ENCODE measurements around the gene CPN1. TPM values are rescaled to one million over a fixed set of nuclear protein-coding genes. Genes with fewer than 3 reads are reported as not detected.

Gene CPN1
- total and polyA plus RNA-seq, 2 of the 8 experiments (the other 6 are each of a cell fraction or from before 2014, with no cell fraction given) = 0.15 to 0.20 TPM

DNA sequence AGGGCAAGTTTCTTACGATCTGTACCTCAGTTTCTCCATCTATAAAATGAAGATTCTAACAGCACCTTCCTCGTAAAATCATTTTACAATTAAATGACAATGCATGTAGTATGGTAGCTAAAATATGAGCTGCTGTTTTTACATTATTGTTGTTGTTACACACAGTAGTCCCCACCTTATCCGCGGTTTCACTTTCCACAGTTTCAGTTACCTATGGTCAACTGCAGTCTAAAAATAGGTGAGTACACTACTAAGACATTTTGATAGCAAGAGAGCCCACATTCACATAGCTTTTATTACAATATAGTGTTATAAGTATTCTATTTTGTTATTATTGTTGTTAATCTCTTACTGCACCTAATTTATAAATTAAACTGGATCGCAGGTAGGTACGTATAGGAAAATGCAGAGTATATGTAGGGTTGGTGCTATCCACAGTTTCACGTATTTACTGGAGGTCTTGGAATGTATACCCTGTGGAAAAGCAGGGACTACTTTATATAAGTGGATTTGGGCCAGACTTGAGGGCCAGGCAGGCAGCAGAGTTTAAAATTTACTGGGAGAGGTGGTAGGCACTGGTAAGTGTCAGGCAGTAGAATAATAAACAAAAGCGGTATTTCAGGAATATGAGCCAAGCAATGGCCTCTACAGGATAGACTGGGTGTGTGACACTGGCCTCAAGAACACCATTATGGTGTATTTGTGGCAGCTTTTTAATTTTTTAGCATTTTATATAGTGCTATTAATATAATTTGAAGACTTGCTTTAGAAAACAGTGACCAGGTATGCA lies 82.2 kb downstream of the CPN1 start:
- no peak overlapping the region for H3K27ac ChIP-seq (ENCODE audit: low read depth, low read length)
- no peak overlapping the region for H2BK12ac ChIP-seq (ENCODE audit: low read depth, low read length)
- H3K4me3 ChIP-seq (ENCODE audit: extremely low read depth in 1 of 4, insufficient read depth in 2 of 4, low read depth in 3 of 4, low read length in 4 of 4) = no peak overlapping the region
- peaks cover 3 to 5% (median 4%) of the 10 kb centered on the region in 4 experiments; a peak in 4 of 7 replicates for H3K4me1 ChIP-seq (replicated peaks in 1 of 4; ENCODE audit: control insufficient read depth in 3 of 4, insufficient read depth in 4 of 4, low read length in 3 of 4)
- no peak overlapping the region for H3K18ac ChIP-seq (ENCODE audit: extremely low read depth, low read length)
- H2AK5ac ChIP-seq (ENCODE audit: low read depth, low read length) = no peak overlapping the region
- H3K9ac ChIP-seq (replicated peaks in 1 of 4; ENCODE audit: extremely low read depth in 1 of 4, low read depth in 3 of 4, low read length in 3 of 4) = no peak overlapping the region
- no peak overlapping the region for H2BK20ac ChIP-seq (ENCODE audit: low read length)
- peaks cover 0 to 3% of the 10 kb centered on the region in 2 experiments; a peak in 2 of 4 replicates for H3K79me2 ChIP-seq (ENCODE audit: control insufficient read depth in 1 of 2, insufficient read depth in 2 of 2, low read length in 2 of 2)
- H3K4me2 ChIP-seq (ENCODE audit: insufficient read depth in 1 of 2, low read depth in 2 of 2, low read length in 2 of 2) = no peak overlapping the region
- H2BK5ac ChIP-seq (ENCODE audit: low read depth, low read length) = no peak overlapping the region
- H3K23me2 ChIP-seq (ENCODE audit: low read depth, low read length) = no peaks in the 10 kb centered on the region
- H3K79me1 ChIP-seq (ENCODE audit: low read depth, low read length) = no peaks in the 10 kb centered on the region; the same call in 1 of the 2 replicates
- H3K27me3 ChIP-seq (replicated peaks in 1 of 4; ENCODE audit: control insufficient read depth in 3 of 4, extremely low read depth in 1 of 4, insufficient read depth in 3 of 4, low read length in 3 of 4) = no peaks in the 10 kb centered on the region
- FAIRE-seq (no peak), DNase-seq (ENCODE audit: low read depth in 1 of 2, low spot score in 2 of 2) (no peak)
- no peak for TF ChIP-seq POLR2AphosphoS5 (IDR thresholded peaks at IDR 0.05; ENCODE audit: low read depth, low read length)
- no peaks in the 10 kb centered on the region for H4K20me1 ChIP-seq (replicated peaks in 1 of 2; ENCODE audit: control insufficient read depth in 1 of 2, insufficient read depth in 2 of 2, low read length in 2 of 2)
- H4K5ac ChIP-seq (ENCODE audit: insufficient read length, low read depth, low read length) = no peak overlapping the region
- no peak overlapping the region for H4K91ac ChIP-seq (replicated peaks; ENCODE audit: insufficient read length, low read length)
- POLR2A ChIA-PET (ENCODE audit: partially characterized antibody) = interaction anchor here (0.7 to 1.8 kb wide), 2 partner anchors 9 to 86 kb away, joined by 3 to 4 read pairs; no protein-coding TSS in a partner anchor
- no peak overlapping the region for H3K23ac ChIP-seq (ENCODE audit: insufficient read length)
- no peaks in the 10 kb centered on the region for H3K36me3 ChIP-seq (ENCODE audit: control insufficient read depth in 2 of 4, insufficient read depth in 4 of 4, low read length in 3 of 4)
- no peak overlapping the region for H2BK120ac ChIP-seq (replicated peaks; ENCODE audit: low read depth, low read length)
- H3K9me3 ChIP-seq (ENCODE audit: insufficient read depth in 2 of 2, low read depth in 1 of 2, low read length in 1 of 2) = no peaks in the 10 kb centered on the region; a peak in 1 of 4 replicates
- no peak overlapping the region for H3K4ac ChIP-seq (replicated peaks; ENCODE audit: insufficient read length, low read depth, low read length)
- no peak overlapping the region for H2AFZ ChIP-seq (ENCODE audit: low read length)
- H3K14ac ChIP-seq (ENCODE audit: insufficient read length) = no peak overlapping the region
- H2BK15ac ChIP-seq (ENCODE audit: low read length) = no peak overlapping the region
- no peak overlapping the region for H4K8ac ChIP-seq (ENCODE audit: extremely low read depth, insufficient read depth, low read length)
- 95% methylated on average over 8 of the region's 8 CpGs; no CpG with 5 or more reads in 1 of the 2 experiments for WGBS, 2 experiments (ENCODE audit: extremely low coverage in 1 of 2, insufficient coverage in 1 of 2, insufficient read length in 1 of 2, insufficient replicate concordance in 2 of 2, low coverage in 1 of 2, low lambda C conversion rate in 2 of 2, missing lambda C conversion rate in 1 of 2)
- H3K56ac ChIP-seq (replicated peaks; ENCODE audit: insufficient read length, low read depth, low read length) = no peak overlapping the region
- CTCF ChIA-PET (ENCODE audit: partially characterized antibody) = interaction anchor here (1.2 to 8.9 kb wide), 5 partner anchors 9 to 86 kb away, joined by 3 to 57 read pairs (median 3); partner anchors contain the start of gene DNMBP
